Measurements from ENCODE around the gene JAM3.

JAM3 gene

GRCh38 chr11:134145715-134146114, 76.8 kb downstream of the JAM3 start:
- TF ChIP-seq POLR2AphosphoS5 (IDR thresholded peaks at IDR 0.05; ENCODE audit: borderline replicate concordance, low read depth, low read length) (no peak), FOXP2 (optimal IDR thresholded peaks at IDR 0.05; ENCODE audit: control extremely low read depth, extremely low read length, insufficient read depth) (no peak), EZH2 (IDR thresholded peaks at IDR 0.05) (no peak)
- DNase-seq (ENCODE audit: low read depth, low spot score): no peak
- Histone ChIP-seq H3K4me3 (no peak overlapping the region), H3K9ac (ENCODE audit: insufficient read length) (no peak overlapping the region), H3K27ac (no peak overlapping the region), H3K36me3 (ENCODE audit: insufficient read depth, low read length) (peaks cover 33% of the 10 kb centered on the region; the same call in 1 of the 2 replicates), H3K9me3 (ENCODE audit: low read depth, low read length) (no peaks in the 10 kb centered on the region)

GRCh38 chr11:134146598-134146997, 77.7 kb downstream of the JAM3 start:
- Histone ChIP-seq H3K27ac (no peak overlapping the region), H3K4me3 (no peak overlapping the region), H3K9ac (ENCODE audit: insufficient read length) (no peak overlapping the region), H3K9me3 (ENCODE audit: low read depth, low read length) (no peaks in the 10 kb centered on the region), H3K36me3 (ENCODE audit: insufficient read depth, low read length) (peaks cover 41% of the 10 kb centered on the region)
- TF ChIP-seq FOXP2 (optimal IDR thresholded peaks at IDR 0.05; ENCODE audit: control extremely low read depth, extremely low read length, insufficient read depth): no peak
- no peak for TF ChIP-seq EZH2 (IDR thresholded peaks at IDR 0.05)
- TF ChIP-seq POLR2AphosphoS5 (IDR thresholded peaks at IDR 0.05; ENCODE audit: borderline replicate concordance, low read depth, low read length): no peak
- DNase-seq (ENCODE audit: low read depth, low spot score): no peak

GRCh38 chr11:134149371-134149770, 80.5 kb downstream of the JAM3 start:
- no peak overlapping the region for H3K4me3 ChIP-seq
- no peak overlapping the region for H3K27ac ChIP-seq
- no peak for DNase-seq (ENCODE audit: low read depth, low spot score)
- H3K9me3 ChIP-seq (ENCODE audit: low read depth, low read length): no peaks in the 10 kb centered on the region
- no peak for TF ChIP-seq EZH2 (IDR thresholded peaks at IDR 0.05)
- no peak for TF ChIP-seq FOXP2 (optimal IDR thresholded peaks at IDR 0.05; ENCODE audit: control extremely low read depth, extremely low read length, insufficient read depth)
- no peak for TF ChIP-seq POLR2AphosphoS5 (IDR thresholded peaks at IDR 0.05; ENCODE audit: borderline replicate concordance, low read depth, low read length)
- H3K9ac ChIP-seq (ENCODE audit: insufficient read length): no peak overlapping the region
- H3K36me3 ChIP-seq (ENCODE audit: insufficient read depth, low read length): peaks cover 58% of the 10 kb centered on the region

GRCh38 chr11:134150195-134150903, 81.5 kb downstream of the JAM3 start:
- Histone ChIP-seq H3K4me3 (no peak overlapping the region), H3K36me3 (ENCODE audit: insufficient read depth, low read length) (peaks cover 58% of the 10 kb centered on the region), H3K9ac (ENCODE audit: insufficient read length) (no peak overlapping the region), H3K27ac (no peak overlapping the region), H3K9me3 (ENCODE audit: low read depth, low read length) (no peaks in the 10 kb centered on the region)
- no peak for DNase-seq (ENCODE audit: low read depth, low spot score)
- TF ChIP-seq FOXP2 (optimal IDR thresholded peaks at IDR 0.05; ENCODE audit: control extremely low read depth, extremely low read length, insufficient read depth) (no peak), EZH2 (IDR thresholded peaks at IDR 0.05) (no peak), POLR2AphosphoS5 (IDR thresholded peaks at IDR 0.05; ENCODE audit: borderline replicate concordance, low read depth, low read length) (no peak)

DNA sequence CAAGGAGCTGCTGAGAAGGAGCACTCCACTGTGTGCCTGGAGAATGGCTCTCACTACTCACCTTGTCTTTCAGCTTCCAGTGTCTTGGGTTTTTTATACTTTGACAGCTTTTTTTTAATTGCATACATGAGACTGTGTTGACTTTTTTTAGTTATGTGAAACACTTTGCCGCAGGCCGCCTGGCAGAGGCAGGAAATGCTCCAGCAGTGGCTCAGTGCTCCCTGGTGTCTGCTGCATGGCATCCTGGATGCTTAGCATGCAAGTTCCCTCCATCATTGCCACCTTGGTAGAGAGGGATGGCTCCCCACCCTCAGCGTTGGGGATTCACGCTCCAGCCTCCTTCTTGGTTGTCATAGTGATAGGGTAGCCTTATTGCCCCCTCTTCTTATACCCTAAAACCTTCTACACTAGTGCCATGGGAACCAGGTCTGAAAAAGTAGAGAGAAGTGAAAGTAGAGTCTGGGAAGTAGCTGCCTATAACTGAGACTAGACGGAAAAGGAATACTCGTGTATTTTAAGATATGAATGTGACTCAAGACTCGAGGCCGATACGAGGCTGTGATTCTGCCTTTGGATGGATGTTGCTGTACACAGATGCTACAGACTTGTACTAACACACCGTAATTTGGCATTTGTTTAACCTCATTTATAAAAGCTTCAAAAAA, 82.3 kb downstream of the JAM3 start:
- H3K4me3 ChIP-seq: no peak overlapping the region
- no peak for DNase-seq (ENCODE audit: low read depth, low spot score)
- no peak overlapping the region for H3K9ac ChIP-seq (ENCODE audit: insufficient read length)
- peaks cover 54% of the 10 kb centered on the region for H3K36me3 ChIP-seq (ENCODE audit: insufficient read depth, low read length)
- TF ChIP-seq EZH2 (IDR thresholded peaks at IDR 0.05) (no peak), FOXP2 (optimal IDR thresholded peaks at IDR 0.05; ENCODE audit: control extremely low read depth, extremely low read length, insufficient read depth) (no peak), POLR2AphosphoS5 (IDR thresholded peaks at IDR 0.05; ENCODE audit: borderline replicate concordance, low read depth, low read length) (no peak)
- no peaks in the 10 kb centered on the region for H3K9me3 ChIP-seq (ENCODE audit: low read depth, low read length)
- no peak overlapping the region for H3K27ac ChIP-seq

GRCh38 chr11:134152696-134153095, 83.8 kb downstream of the JAM3 start:
- Histone ChIP-seq H3K9me3 (ENCODE audit: low read depth, low read length) (no peaks in the 10 kb centered on the region), H3K4me3 (no peak overlapping the region), H3K36me3 (ENCODE audit: insufficient read depth, low read length) (peaks cover 63% of the 10 kb centered on the region), H3K9ac (ENCODE audit: insufficient read length) (no peak overlapping the region), H3K27ac (no peak overlapping the region)
- DNase-seq (ENCODE audit: low read depth, low spot score): no peak
- TF ChIP-seq FOXP2 (optimal IDR thresholded peaks at IDR 0.05; ENCODE audit: control extremely low read depth, extremely low read length, insufficient read depth) (no peak), POLR2AphosphoS5 (IDR thresholded peaks at IDR 0.05; ENCODE audit: borderline replicate concordance, low read depth, low read length) (no peak), EZH2 (IDR thresholded peaks at IDR 0.05) (no peak)

- peaks cover 69% of the 10 kb centered on the region for H3K36me3 ChIP-seq (ENCODE audit: insufficient read depth, low read length)
- no peaks in the 10 kb centered on the region for H3K9me3 ChIP-seq (ENCODE audit: low read depth, low read length)
- no peak for TF ChIP-seq FOXP2 (optimal IDR thresholded peaks at IDR 0.05; ENCODE audit: control extremely low read depth, extremely low read length, insufficient read depth)
- TF ChIP-seq EZH2 (IDR thresholded peaks at IDR 0.05): no peak
- no peak for TF ChIP-seq POLR2AphosphoS5 (IDR thresholded peaks at IDR 0.05; ENCODE audit: borderline replicate concordance, low read depth, low read length)
Observed at GRCh38 chr11:134153147-134153905, 84.5 kb downstream of the JAM3 start.

DNA sequence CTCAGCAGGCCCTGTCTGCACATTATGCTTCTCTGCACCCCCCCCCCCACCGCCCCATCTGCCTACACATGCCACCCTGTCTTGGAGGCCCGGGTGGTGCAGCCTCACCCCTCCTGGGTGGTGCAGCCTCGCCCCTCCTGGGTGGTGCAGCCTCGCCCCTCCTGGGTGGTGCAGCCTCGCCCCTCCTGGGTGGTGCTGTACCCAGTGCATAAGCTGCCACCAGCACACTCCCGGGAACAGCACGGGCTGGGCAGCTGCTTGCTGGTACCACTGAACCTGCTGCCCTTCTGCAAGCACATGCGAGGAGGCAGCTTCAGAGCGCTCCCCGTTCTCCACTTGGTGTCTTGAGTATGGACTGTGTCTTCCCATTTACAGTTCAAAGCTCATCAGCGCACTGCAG, 85.6 kb downstream of the JAM3 start:
- H3K9me3 ChIP-seq (ENCODE audit: low read depth, low read length): no peaks in the 10 kb centered on the region
- H3K36me3 ChIP-seq (ENCODE audit: insufficient read depth, low read length): peaks cover 69% of the 10 kb centered on the region
- TF ChIP-seq EZH2 (IDR thresholded peaks at IDR 0.05) (no peak), POLR2AphosphoS5 (IDR thresholded peaks at IDR 0.05; ENCODE audit: borderline replicate concordance, low read depth, low read length) (no peak), FOXP2 (optimal IDR thresholded peaks at IDR 0.05; ENCODE audit: control extremely low read depth, extremely low read length, insufficient read depth) (no peak)
- H3K27ac ChIP-seq: no peak overlapping the region
- H3K9ac ChIP-seq (ENCODE audit: insufficient read length): no peak overlapping the region
- H3K4me3 ChIP-seq: no peak overlapping the region
- DNase-seq (ENCODE audit: low read depth, low spot score): no peak

More at GRCh38 chr11:134153147-134153905, 84.5 kb downstream of the JAM3 start:
- DNase-seq (ENCODE audit: low read depth, low spot score): no peak
- Histone ChIP-seq H3K27ac (no peak overlapping the region), H3K9ac (ENCODE audit: insufficient read length) (no peak overlapping the region), H3K4me3 (no peak overlapping the region)

Data from SK-N-MC (cell line).